GM12801 (cell line): ENCODE data around the gene DHRS3.

Experiments used
- CTCF ChIP-seq: IDR thresholded peaks from one replicate; pipeline ENCODE4 v1.5.1; 2011; ENCODE audit warnings: control low read depth; ENCODE audit not compliant: insufficient read length; ENCODE audit errors: extremely low read depth

Gene DHRS3

GRCh38 chr1:12626888-12627287 lies 8.9 kb upstream of the DHRS3 start:
- no peak for TF ChIP-seq CTCF

DNA sequence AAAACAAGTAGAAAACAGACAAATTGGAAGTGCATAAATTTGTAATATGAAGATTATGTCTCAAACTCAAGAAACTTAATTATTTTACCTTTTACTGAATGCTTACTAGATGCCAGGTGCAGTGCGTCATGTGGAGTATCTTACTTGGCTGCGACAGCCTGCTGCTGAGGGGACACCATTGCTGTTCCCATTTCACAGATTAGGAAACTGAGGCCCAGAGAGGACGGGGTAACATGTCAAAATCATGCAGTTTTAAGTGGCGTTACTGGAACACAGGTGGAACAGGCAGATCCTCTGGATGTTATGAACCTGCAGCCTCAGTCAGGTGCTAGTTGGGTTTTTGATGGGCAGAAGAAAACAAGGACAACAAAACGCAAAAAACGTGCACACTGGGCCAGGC lies 7.3 kb upstream of the DHRS3 start:
- TF ChIP-seq CTCF, result no peak

- TF ChIP-seq CTCF, result no peak
Measured at GRCh38 chr1:12622506-12622905, 4.5 kb upstream of the DHRS3 start.

DNA sequence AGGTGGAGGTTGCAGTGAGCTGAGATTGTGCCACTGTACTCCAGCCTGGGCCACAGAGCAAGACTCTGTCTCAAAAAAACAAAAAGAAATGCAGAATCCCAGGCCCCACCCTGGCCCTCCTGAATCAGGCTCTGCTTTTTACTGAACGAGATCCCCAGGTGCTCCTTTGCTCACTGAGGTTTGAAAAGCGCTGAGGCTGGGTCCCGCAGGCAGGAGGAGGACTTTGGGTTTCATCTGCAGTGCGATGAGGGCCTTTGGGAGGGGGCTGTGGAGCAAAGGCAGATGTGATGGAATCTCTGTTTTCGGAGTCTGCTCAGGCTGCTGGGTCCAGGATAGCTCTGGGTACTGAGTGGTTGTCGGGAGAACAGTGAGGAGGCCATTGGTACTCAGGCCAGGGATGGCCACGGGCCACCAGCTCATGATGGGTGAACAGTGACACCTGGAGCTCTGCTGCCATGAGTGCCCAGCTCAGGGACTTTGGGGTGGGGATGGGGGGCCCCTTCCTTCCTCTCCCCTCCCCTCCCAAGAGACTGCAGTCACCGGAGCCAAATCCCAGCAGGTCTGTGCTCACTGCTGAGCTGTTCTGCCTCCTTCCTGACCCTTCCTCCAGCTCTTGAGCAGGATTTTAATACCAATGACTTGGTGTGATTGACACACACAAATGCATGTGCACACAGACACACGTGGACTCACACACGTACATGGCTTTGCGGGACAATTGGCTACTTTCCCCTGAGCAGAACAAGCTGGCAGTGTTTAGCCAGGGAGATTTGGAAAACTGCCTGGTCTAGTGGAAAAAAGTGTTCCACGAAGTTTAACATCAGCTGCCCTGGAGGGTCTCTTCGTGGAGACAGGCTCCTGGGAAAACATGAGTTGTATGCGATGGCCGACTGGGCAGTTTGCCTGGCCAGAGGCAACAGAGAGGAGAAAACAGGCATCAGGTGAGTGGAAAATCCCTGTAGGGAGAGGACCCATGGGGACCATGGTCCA lies 3.6 kb upstream of the DHRS3 start:
- no peak for TF ChIP-seq CTCF

DNA sequence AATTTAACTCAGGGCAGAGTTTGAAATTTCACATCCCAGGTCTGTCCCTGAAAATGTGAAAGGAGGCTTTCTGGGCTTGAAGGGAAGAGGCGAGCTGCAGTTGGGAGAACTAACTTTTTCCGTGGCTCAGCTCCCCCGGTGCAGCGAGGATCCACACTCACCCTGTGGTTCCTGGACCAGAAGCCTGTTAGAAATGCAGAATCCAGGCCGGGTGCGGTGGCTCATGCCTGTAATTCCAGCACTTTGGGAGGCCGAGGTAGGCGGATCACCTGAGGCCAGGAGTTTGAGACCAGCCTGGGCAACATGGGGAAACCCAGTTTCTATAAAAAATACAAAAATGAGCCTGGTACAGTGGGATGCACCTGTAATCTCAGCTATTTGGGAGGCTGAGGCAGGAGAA lies 2.9 kb upstream of the DHRS3 start:
- no peak for TF ChIP-seq CTCF

- TF ChIP-seq CTCF, result no peak
Measured at GRCh38 chr1:12620488-12620865, 2.5 kb upstream of the DHRS3 start.

- TF ChIP-seq CTCF, result peak; percentile 84
Measured at GRCh38 chr1:12619792-12620487, 1.9 kb upstream of the DHRS3 start.
